Ishikawa (cell line): ENCODE data around the gene OPA3.

Experiments used
- CEBPB ChIP-seq: IDR thresholded peaks from 2 replicates; pipeline ENCODE4 v1.6.1; 2012
- CREB1 ChIP-seq: IDR thresholded peaks from 2 replicates; pipeline ENCODE4 v1.6.1; 2012; ENCODE audit warnings: low read depth
- EGR1 ChIP-seq: IDR thresholded peaks from 2 replicates; pipeline ENCODE4 v1.6.1; 2012
- EP300 ChIP-seq: IDR thresholded peaks from 2 replicates; pipeline ENCODE4 v1.6.1; 2012; ENCODE audit warnings: borderline replicate concordance
- FOXM1 ChIP-seq: IDR thresholded peaks from 2 replicates; pipeline ENCODE4 v1.6.1; 2012; ENCODE audit warnings: low read depth, borderline replicate concordance
- MAX ChIP-seq: IDR thresholded peaks from 2 replicates; pipeline ENCODE4 v1.6.1; 2012
- NFIC ChIP-seq: IDR thresholded peaks from 2 replicates; pipeline ENCODE4 v1.6.1; 2012
- RAD21 ChIP-seq: IDR thresholded peaks from 2 replicates; pipeline ENCODE4 v1.6.1; 2012; ENCODE audit warnings: low read depth
- REST ChIP-seq: IDR thresholded peaks from 2 replicates; pipeline ENCODE4 v1.6.1; 2012; ENCODE audit warnings: low read depth, mild to moderate bottlenecking
- USF1 ChIP-seq: IDR thresholded peaks from 2 replicates; pipeline ENCODE4 v1.6.1; 2012
- ZBTB7A ChIP-seq: IDR thresholded peaks from 2 replicates; pipeline ENCODE4 v1.6.1; 2012; ENCODE audit warnings: low read depth

GRCh38 chr19:45601115-45601514 lies 16.5 kb upstream of the OPA3 start:
- TF ChIP-seq EP300 (no peak), RAD21 (no peak), MAX (no peak), CREB1 (no peak), EGR1 (no peak), REST (no peak), CEBPB (no peak), USF1 (no peak), ZBTB7A (no peak), FOXM1 (no peak), NFIC (no peak)
